ENCODE results near the gene MARK4. TPM values are rescaled to one million over a fixed set of nuclear protein-coding genes. Genes with fewer than 3 reads are reported as not detected.

MARK4 gene
- total and polyA plus RNA-seq, 2 experiments from 2014 or later: 16.6 to 38.6 TPM

- TF ChIP-seq ZNF462 (CRISPR knock-in tag; IDR thresholded peaks at IDR 0.05) (no peak), ZNF114 (CRISPR knock-in tag; IDR thresholded peaks at IDR 0.05) (no peak), POLR2AphosphoS5 (IDR thresholded peaks at IDR 0.05; ENCODE audit: low read depth) (no peak), REST (IDR thresholded peaks at IDR 0.05; ENCODE audit: unreplicated experiment) (no peak), EZH2phosphoT487 (IDR thresholded peaks at IDR 0.05; ENCODE audit: unreplicated experiment) (no peak), ZNF331 (CRISPR knock-in tag; IDR thresholded peaks at IDR 0.05; ENCODE audit: low read depth) (no peak), EZH2 (IDR thresholded peaks at IDR 0.05; ENCODE audit: low read depth, unreplicated experiment) (no peak)
Measured at GRCh38 chr19:45331411-45331810, 80.3 kb downstream of the MARK4 start (continued).
